Endodermal cell (in vitro differentiated cells): ENCODE results near the gene COX8C. TPM values are rescaled to one million over a fixed set of nuclear protein-coding genes. Genes with fewer than 3 reads are reported as not detected.

ENCODE experiments used
- DNase-seq: peaks from one replicate; pipeline ENCODE4 v3.0.0-alpha.2; 2017
- H3K27ac ChIP-seq: 2 replicates; pipeline ENCODE4 v1.5.1; 2013; ENCODE audit warnings: mild to moderate bottlenecking, low read depth, low read length, moderate library complexity
- H3K27me3 ChIP-seq: 2 replicates; pipeline ENCODE4 v1.6.1; 2013; ENCODE audit warnings: mild to moderate bottlenecking, low read length, moderate library complexity; ENCODE audit not compliant: insufficient read depth, control insufficient read depth, poor library complexity, severe bottlenecking
- H3K36me3 ChIP-seq: 2 replicates; pipeline ENCODE4 v1.7.0; 2013; ENCODE audit warnings: mild to moderate bottlenecking, low read length, moderate library complexity; ENCODE audit not compliant: control insufficient read depth, insufficient read depth
- H3K4me1 ChIP-seq: one replicate; pipeline ENCODE4 v1.7.0; 2013; ENCODE audit warnings: low read length; ENCODE audit not compliant: control insufficient read depth, insufficient read depth
- H3K4me3 ChIP-seq: 2 replicates; pipeline ENCODE4 v1.5.1; 2013; ENCODE audit warnings: mild to moderate bottlenecking, low read length, moderate library complexity
- H3K9ac ChIP-seq: 2 replicates; pipeline ENCODE4 v1.6.1; 2013; ENCODE audit warnings: mild to moderate bottlenecking, low read length, moderate library complexity; ENCODE audit not compliant: poor library complexity, severe bottlenecking; ENCODE audit errors: extremely low read depth
- H3K9me3 ChIP-seq: 2 replicates; pipeline ENCODE4 v1.6.1; 2013; ENCODE audit warnings: mild to moderate bottlenecking, low read length, moderate library complexity; ENCODE audit not compliant: control insufficient read depth
- H3K27ac Mint-ChIP-seq: 2 replicates; pipeline ENCODE4 v1.8.0; 2020; ENCODE audit warnings: mixed read lengths
- H3K27me3 Mint-ChIP-seq: 2 replicates; pipeline ENCODE4 v1.8.0; 2021; ENCODE audit warnings: mild to moderate bottlenecking, mixed read lengths; ENCODE audit not compliant: insufficient read depth
- H3K36me3 Mint-ChIP-seq: 2 replicates; pipeline ENCODE4 v1.8.0; 2020; ENCODE audit warnings: low read depth, mixed read lengths
- H3K4me1 Mint-ChIP-seq: 2 replicates; pipeline ENCODE4 v1.8.0; 2020; ENCODE audit warnings: mixed read lengths
- H3K4me3 Mint-ChIP-seq: 2 replicates; pipeline ENCODE4 v1.8.0; 2020; ENCODE audit warnings: mild to moderate bottlenecking, moderate library complexity, mixed read lengths
- H3K9me3 Mint-ChIP-seq: 2 replicates; pipeline ENCODE4 v1.8.0; 2020; ENCODE audit warnings: mild to moderate bottlenecking, mixed read lengths
- WGBS, 2 experiments: methylation state at CpG; one replicate each; pipeline versions ENCODE4 v1.1.5 to v1.1.7; 2013; ENCODE audit warnings: missing lambda C conversion rate in 2 of 2, mixed read lengths in 1 of 2; ENCODE audit not compliant: insufficient coverage in 1 of 2, insufficient read length in 1 of 2; 5-methylcytosine and 5-hydroxymethylcytosine counted together
- long read RNA-seq, 4 experiments: library from polyadenylated mRNA in 2 of 4; library from RNA in 1 of 4; library from capped mRNA in 1 of 4; stranded (forward) in 3 of 4; unstranded in 1 of 4; transcript quantifications; one replicate each; pipeline ENCODE4 v2.0.0, GENCODE V29; 2020 to 2021; ENCODE audit warnings: inconsistent platforms in 1 of 4
- polyA plus RNA-seq, 2 experiments: library from polyadenylated mRNA; stranded (reverse); fragments of 50-300 nt; gene quantifications; one replicate each; pipeline ENCODE4 v1.2.3, GENCODE V29; 2013
- total RNA-seq, 2 donors: library from RNA; stranded (reverse); fragmentation: NEBNext Ultra II Directional in 1 of 2; extraction: Animal tissue kit (Norgen Biotek cat#: 25700) in 1 of 2; gene quantifications; 2 replicates in 1 of 2; 3 replicates in 1 of 2; pipeline ENCODE4 v1.2.1, GENCODE V29; 2021
- TF ChIP-seq, protein P1 (sequence below): fragments of 200-600 bp; sonication (generic); conservative IDR thresholded peaks from 2 replicates; pipeline ENCODE4 v1.5.0; 2021; ENCODE audit warnings: antibody characterized with exemption, mild to moderate bottlenecking

Gene COX8C
- not detected for total RNA-seq
- polyA plus RNA-seq (2013, experiment 1 of 2), result 0.68 TPM
- polyA plus RNA-seq (2013, experiment 2 of 2), result not detected
- long read RNA-seq, experiment 1, result 0 reads
- long read RNA-seq, experiment 2, result 0 reads
- long read RNA-seq, experiment 3, result 0 reads
- long read RNA-seq, experiment 4, result 0 reads

DNA sequence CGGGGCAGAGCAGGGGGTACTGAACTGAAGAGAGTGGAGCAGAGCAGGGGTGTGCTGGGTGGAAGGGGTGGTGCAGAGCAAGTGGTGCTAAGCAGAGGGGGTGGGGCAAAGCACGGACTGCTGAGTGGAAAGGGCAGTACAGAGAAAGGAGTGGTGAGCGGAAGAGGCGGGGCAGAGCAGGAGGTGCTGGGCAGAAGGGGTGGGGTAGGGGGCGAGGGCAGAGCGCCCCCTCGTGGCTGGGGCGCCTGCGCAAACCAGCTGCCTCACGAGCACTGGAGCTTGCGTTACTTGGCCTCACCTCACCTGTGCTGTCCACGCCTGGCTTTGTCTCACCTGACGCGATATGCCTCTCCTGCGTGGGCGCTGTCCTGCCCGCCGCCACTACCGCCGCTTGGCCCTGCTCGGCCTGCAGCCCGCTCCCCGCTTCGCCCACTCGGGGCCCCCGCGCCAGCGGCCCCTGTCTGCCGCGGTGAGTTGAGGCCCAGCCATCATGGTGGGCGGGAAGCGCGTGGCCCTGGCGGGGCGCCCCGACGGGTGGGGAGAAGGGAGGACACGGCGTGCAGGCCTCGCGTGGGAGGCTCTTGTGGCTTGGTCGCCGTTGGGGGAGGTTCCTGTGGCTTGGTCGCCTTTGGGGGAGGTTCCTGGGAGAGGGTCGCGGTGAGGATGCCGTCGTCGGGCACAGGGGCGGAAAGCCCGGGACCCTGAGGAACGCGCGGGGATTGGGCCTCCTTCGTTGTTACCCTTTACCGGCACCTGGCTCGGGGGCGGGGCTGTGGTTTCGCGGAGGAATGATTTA lies at the start of gene COX8C:
TSS of gene COX8C (plus strand) at position 257 of the 796 bp plus-strand sequence. CDS start at position 344, 87 bp downstream.
- H3K36me3 ChIP-seq, result no peaks in the 10 kb centered on the region
- Mint-ChIP-seq H3K4me3 (no peak within 1 kb of the TSS), H3K27me3 (no peaks in the 10 kb centered on the region), H3K36me3 (peaks cover 8% of the 10 kb centered on the region), H3K4me1 (peaks cover 19% of the 10 kb centered on the region), H3K9me3 (peaks cover 32% of the 10 kb centered on the region), H3K27ac (no peak within 1 kb of the TSS)
- H3K9ac ChIP-seq, result no peak within 1 kb of the TSS
- H3K27ac ChIP-seq, result no peak within 1 kb of the TSS
- H3K4me1 ChIP-seq, result no peaks in the 10 kb centered on the region
- H3K27me3 ChIP-seq, result no peaks in the 10 kb centered on the region
- H3K9me3 ChIP-seq, result peaks cover 31% of the 10 kb centered on the region
- 93 to 94% methylated on average over 21 to 60 of the region's 60 CpGs for WGBS, 2 experiments
- no peak within 1 kb of the TSS for H3K4me3 ChIP-seq
- no peak for DNase-seq
- TF ChIP-seq, protein P1, sequence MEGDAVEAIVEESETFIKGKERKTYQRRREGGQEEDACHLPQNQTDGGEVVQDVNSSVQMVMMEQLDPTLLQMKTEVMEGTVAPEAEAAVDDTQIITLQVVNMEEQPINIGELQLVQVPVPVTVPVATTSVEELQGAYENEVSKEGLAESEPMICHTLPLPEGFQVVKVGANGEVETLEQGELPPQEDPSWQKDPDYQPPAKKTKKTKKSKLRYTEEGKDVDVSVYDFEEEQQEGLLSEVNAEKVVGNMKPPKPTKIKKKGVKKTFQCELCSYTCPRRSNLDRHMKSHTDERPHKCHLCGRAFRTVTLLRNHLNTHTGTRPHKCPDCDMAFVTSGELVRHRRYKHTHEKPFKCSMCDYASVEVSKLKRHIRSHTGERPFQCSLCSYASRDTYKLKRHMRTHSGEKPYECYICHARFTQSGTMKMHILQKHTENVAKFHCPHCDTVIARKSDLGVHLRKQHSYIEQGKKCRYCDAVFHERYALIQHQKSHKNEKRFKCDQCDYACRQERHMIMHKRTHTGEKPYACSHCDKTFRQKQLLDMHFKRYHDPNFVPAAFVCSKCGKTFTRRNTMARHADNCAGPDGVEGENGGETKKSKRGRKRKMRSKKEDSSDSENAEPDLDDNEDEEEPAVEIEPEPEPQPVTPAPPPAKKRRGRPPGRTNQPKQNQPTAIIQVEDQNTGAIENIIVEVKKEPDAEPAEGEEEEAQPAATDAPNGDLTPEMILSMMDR, result no peak

- H3K9ac ChIP-seq, result no peak overlapping the region
- H3K27me3 ChIP-seq, result no peaks in the 10 kb centered on the region
- Mint-ChIP-seq H3K27me3 (no peaks in the 10 kb centered on the region), H3K27ac (peak overlapping the region; percentile 48), H3K36me3 (peaks cover 3% of the 10 kb centered on the region), H3K4me3 (no peak overlapping the region), H3K9me3 (no peaks in the 10 kb centered on the region), H3K4me1 (peaks cover 40% of the 10 kb centered on the region)
- 94 to 100% methylated on average over 2 to 3 of the region's 3 CpGs for WGBS, 2 experiments
- H3K9me3 ChIP-seq, result no peaks in the 10 kb centered on the region
- TF ChIP-seq, protein P1, result no peak
- no peak overlapping the region for H3K4me3 ChIP-seq
- DNase-seq, result no peak
- no peak overlapping the region for H3K27ac ChIP-seq
- H3K36me3 ChIP-seq, result peaks cover 4% of the 10 kb centered on the region
- peaks cover 6% of the 10 kb centered on the region for H3K4me1 ChIP-seq
Observed at GRCh38 chr14:93299416-93299815, 47.6 kb upstream of the COX8C start.

GRCh38 chr14:93299866-93300265 lies 47.1 kb upstream of the COX8C start:
- WGBS, 2 experiments, result 94 to 100% methylated on average over 2 to 6 of the region's 6 CpGs
- DNase-seq, result no peak
- Mint-ChIP-seq H3K9me3 (no peaks in the 10 kb centered on the region), H3K27me3 (no peaks in the 10 kb centered on the region), H3K4me3 (no peak overlapping the region), H3K4me1 (peaks cover 44% of the 10 kb centered on the region), H3K27ac (no peak overlapping the region), H3K36me3 (peaks cover 2% of the 10 kb centered on the region)
- H3K36me3 ChIP-seq, result no peaks in the 10 kb centered on the region
- H3K9ac ChIP-seq, result no peak overlapping the region
- H3K27me3 ChIP-seq, result no peaks in the 10 kb centered on the region
- no peaks in the 10 kb centered on the region for H3K9me3 ChIP-seq
- H3K4me3 ChIP-seq, result no peak overlapping the region
- peaks cover 6% of the 10 kb centered on the region for H3K4me1 ChIP-seq
- H3K27ac ChIP-seq, result no peak overlapping the region
- TF ChIP-seq, protein P1, result no peak
